Measurements from ENCODE around the gene TRAF1. TPM values are rescaled to one million over a fixed set of nuclear protein-coding genes. Genes with fewer than 3 reads are reported as not detected.

TRAF1 gene
- total RNA-seq, 1 donor from 2014 or later: 8.0 TPM

GRCh38 chr9:120861935-120862334 is 64.7 kb downstream of the TRAF1 start:
- Mint-ChIP-seq H3K4me1 (no peaks in the 10 kb centered on the region), H3K27ac (no peak overlapping the region), H3K27me3 (ENCODE audit: low read depth) (no peaks in the 10 kb centered on the region), H3K4me3 (no peak overlapping the region), H3K9me3 (no peaks in the 10 kb centered on the region), H3K36me3 (peaks cover 16% of the 10 kb centered on the region)
- no peak for DNase-seq (ENCODE audit: low spot score in 2 of 2, unreplicated experiment in 2 of 2)
- TF ChIP-seq CTCF (IDR thresholded peaks at IDR 0.05; ENCODE audit: unreplicated experiment): no peak

DNA sequence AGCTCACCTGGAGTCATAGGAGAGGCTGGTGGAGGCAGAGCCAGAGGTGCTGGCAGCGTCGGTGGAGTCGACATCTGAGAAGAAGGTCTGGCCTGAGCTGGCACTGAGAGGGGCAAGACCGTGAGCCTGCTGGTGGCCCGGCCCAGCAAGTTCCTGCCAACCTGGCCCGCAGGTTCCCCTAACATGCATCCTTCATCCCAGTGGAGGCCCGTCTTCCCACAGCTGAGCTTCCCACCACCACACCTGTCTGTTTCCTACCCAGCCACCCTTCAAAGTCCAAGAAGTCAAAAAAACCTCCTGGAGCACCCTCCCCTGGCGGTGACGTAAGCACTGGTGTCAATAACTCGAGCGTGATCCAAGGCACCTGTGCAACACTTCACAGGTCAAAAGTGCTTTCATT is 66.5 kb downstream of the TRAF1 start:
- H3K36me3 Mint-ChIP-seq: peaks cover 16% of the 10 kb centered on the region
- H3K4me3 Mint-ChIP-seq: no peak overlapping the region
- no peak for TF ChIP-seq CTCF (IDR thresholded peaks at IDR 0.05; ENCODE audit: unreplicated experiment)
- H3K27ac Mint-ChIP-seq: no peak overlapping the region
- peaks cover 18% of the 10 kb centered on the region for H3K4me1 Mint-ChIP-seq
- no peak for DNase-seq (ENCODE audit: low spot score in 2 of 2, unreplicated experiment in 2 of 2)
- H3K27me3 Mint-ChIP-seq (ENCODE audit: low read depth): no peaks in the 10 kb centered on the region
- no peaks in the 10 kb centered on the region for H3K9me3 Mint-ChIP-seq

GRCh38 chr9:120859361-120859760 is 67.2 kb downstream of the TRAF1 start:
- H3K36me3 Mint-ChIP-seq: peaks cover 16% of the 10 kb centered on the region
- peaks cover 20% of the 10 kb centered on the region for H3K4me1 Mint-ChIP-seq
- no peak overlapping the region for H3K27ac Mint-ChIP-seq
- no peaks in the 10 kb centered on the region for H3K27me3 Mint-ChIP-seq (ENCODE audit: low read depth)
- no peak for DNase-seq (ENCODE audit: low spot score in 2 of 2, unreplicated experiment in 2 of 2)
- no peaks in the 10 kb centered on the region for H3K9me3 Mint-ChIP-seq
- no peak overlapping the region for H3K4me3 Mint-ChIP-seq
- TF ChIP-seq CTCF (IDR thresholded peaks at IDR 0.05; ENCODE audit: unreplicated experiment): no peak

- H3K36me3 Mint-ChIP-seq: peaks cover 11% of the 10 kb centered on the region
- no peaks in the 10 kb centered on the region for H3K9me3 Mint-ChIP-seq
Measured at GRCh38 chr9:120857902-120858301, 68.7 kb downstream of the TRAF1 start.

GRCh38 chr9:120857481-120857880 is 69.1 kb downstream of the TRAF1 start:
- TF ChIP-seq CTCF (IDR thresholded peaks at IDR 0.05; ENCODE audit: unreplicated experiment): no peak
- H3K27me3 Mint-ChIP-seq (ENCODE audit: low read depth): no peaks in the 10 kb centered on the region
- no peak overlapping the region for H3K27ac Mint-ChIP-seq
- peaks cover 20% of the 10 kb centered on the region for H3K4me1 Mint-ChIP-seq
- H3K4me3 Mint-ChIP-seq: no peak overlapping the region
- H3K9me3 Mint-ChIP-seq: no peaks in the 10 kb centered on the region
- DNase-seq (ENCODE audit: low spot score in 2 of 2, unreplicated experiment in 2 of 2): no peak
- H3K36me3 Mint-ChIP-seq: peaks cover 11% of the 10 kb centered on the region

More at GRCh38 chr9:120857902-120858301, 68.7 kb downstream of the TRAF1 start:
- Mint-ChIP-seq H3K27me3 (ENCODE audit: low read depth) (no peaks in the 10 kb centered on the region), H3K27ac (no peak overlapping the region), H3K4me3 (no peak overlapping the region), H3K4me1 (peaks cover 20% of the 10 kb centered on the region)
- no peak for TF ChIP-seq CTCF (IDR thresholded peaks at IDR 0.05; ENCODE audit: unreplicated experiment)
- DNase-seq (ENCODE audit: low spot score in 2 of 2, unreplicated experiment in 2 of 2): no peak

DNA sequence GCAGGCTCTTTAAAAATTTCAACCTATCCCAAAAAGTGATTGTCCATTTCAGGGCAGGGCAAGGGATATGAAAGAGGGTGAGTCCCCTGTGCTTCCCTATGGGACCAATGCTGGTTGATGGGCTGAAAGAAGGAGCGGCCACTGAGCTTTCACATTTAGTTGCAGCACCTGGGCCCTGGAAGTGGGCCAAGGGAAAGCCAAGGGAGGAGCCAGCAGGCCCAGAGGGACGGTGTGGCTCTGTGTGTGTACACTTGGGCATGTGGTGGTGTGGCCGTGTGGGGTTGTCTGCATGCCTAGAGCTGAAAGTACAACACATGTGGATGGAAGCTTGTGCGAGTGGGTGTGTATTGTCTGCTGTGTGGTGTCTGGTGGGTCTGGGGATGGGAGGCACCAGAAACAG is 69.9 kb downstream of the TRAF1 start:
- H3K27ac Mint-ChIP-seq: no peak overlapping the region

More for the DNA sequence above, 69.9 kb downstream of the TRAF1 start:
- H3K36me3 Mint-ChIP-seq: peaks cover 10% of the 10 kb centered on the region
- H3K9me3 Mint-ChIP-seq: no peaks in the 10 kb centered on the region
- no peak overlapping the region for H3K4me3 Mint-ChIP-seq
- no peak for TF ChIP-seq CTCF (IDR thresholded peaks at IDR 0.05; ENCODE audit: unreplicated experiment)
- no peak for DNase-seq (ENCODE audit: low spot score in 2 of 2, unreplicated experiment in 2 of 2)
- no peaks in the 10 kb centered on the region for H3K27me3 Mint-ChIP-seq (ENCODE audit: low read depth)
- peaks cover 20% of the 10 kb centered on the region for H3K4me1 Mint-ChIP-seq
